ENCODE results near the gene PRKN.

- TF ChIP-seq CTCF (conservative IDR thresholded peaks at IDR 0.05; ENCODE audit: low read depth in 2 of 2): no peak
- TF ChIP-seq CREB1 (CRISPR knock-in tag; IDR thresholded peaks at IDR 0.05; ENCODE audit: low read depth): no peak
- no peak for TF ChIP-seq REST (IDR thresholded peaks at IDR 0.05; ENCODE audit: unreplicated experiment)
- TF ChIP-seq EZH2 (IDR thresholded peaks at IDR 0.05; ENCODE audit: low read depth, unreplicated experiment): no peak
- TF ChIP-seq EZH2phosphoT487 (IDR thresholded peaks at IDR 0.05; ENCODE audit: unreplicated experiment): no peak
- no peak for TF ChIP-seq POLR2AphosphoS5 (IDR thresholded peaks at IDR 0.05; ENCODE audit: low read depth)
Observed at GRCh38 chr6:161750686-161751085, 976.9 kb downstream of the PRKN start.

Measured in GM23338 (cell line).